Adrenal gland (tissue), 5 donors: ENCODE results near the gene FAM118B.

Experiments
- POLR2A ChIP-seq, 2 donors: fragments of 450-650 bp; IDR thresholded peaks; one replicate each; pipeline ENCODE4 v1.6.1; 2017; ENCODE audit warnings: antibody characterized with exemption in 2 of 2, mild to moderate bottlenecking in 2 of 2, moderate library complexity in 1 of 2
- TF ChIP-seq, protein P1 (sequence below), 6 experiments: fragments of 450-650 bp in 4 of 6; fragments of 200-600 bp in 2 of 6; sonication (generic) in 1 of 6; IDR thresholded peaks; 1 replicate in 5 of 6; 2 replicates in 1 of 6; pipeline versions ENCODE4 v1.5.1 to v1.8.0; 2016 to 2021; ENCODE audit warnings: antibody characterized with exemption in 6 of 6, mild to moderate bottlenecking in 2 of 6, moderate library complexity in 1 of 6
- donor health status: DM: no; HTN: no; CAD: no.

DNA sequence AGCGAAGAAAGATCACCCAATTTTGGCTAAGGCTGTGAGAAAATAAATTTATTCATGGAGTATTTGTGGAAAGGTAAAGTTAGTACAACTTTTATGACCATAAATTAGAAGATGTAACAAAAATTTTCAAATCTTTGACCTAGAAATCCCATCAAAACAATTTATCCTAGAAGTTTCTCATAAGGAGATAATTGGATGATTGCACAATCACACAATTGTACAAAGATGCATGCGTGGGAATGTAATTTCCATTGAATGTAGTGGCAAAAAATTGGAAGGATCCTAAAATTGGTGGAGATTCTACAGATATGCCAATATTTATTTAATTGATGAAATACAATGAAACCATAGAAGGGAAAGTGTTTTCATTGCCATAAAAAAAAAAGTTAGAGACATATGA lies 45.6 kb downstream of the FAM118B start:
- TF ChIP-seq, protein P1, sequence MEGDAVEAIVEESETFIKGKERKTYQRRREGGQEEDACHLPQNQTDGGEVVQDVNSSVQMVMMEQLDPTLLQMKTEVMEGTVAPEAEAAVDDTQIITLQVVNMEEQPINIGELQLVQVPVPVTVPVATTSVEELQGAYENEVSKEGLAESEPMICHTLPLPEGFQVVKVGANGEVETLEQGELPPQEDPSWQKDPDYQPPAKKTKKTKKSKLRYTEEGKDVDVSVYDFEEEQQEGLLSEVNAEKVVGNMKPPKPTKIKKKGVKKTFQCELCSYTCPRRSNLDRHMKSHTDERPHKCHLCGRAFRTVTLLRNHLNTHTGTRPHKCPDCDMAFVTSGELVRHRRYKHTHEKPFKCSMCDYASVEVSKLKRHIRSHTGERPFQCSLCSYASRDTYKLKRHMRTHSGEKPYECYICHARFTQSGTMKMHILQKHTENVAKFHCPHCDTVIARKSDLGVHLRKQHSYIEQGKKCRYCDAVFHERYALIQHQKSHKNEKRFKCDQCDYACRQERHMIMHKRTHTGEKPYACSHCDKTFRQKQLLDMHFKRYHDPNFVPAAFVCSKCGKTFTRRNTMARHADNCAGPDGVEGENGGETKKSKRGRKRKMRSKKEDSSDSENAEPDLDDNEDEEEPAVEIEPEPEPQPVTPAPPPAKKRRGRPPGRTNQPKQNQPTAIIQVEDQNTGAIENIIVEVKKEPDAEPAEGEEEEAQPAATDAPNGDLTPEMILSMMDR (IDR thresholded peaks at IDR 0.05): no peak
- no peak for TF ChIP-seq POLR2A (IDR thresholded peaks at IDR 0.05)
